Skin of body (tissue), 2 donors: ENCODE measurements around the gene CEBPE. TPM values are rescaled to one million over a fixed set of nuclear protein-coding genes. Genes with fewer than 3 reads are reported as not detected.

ENCODE experiments used
- DNase-seq: peaks from one replicate; lab custom pipeline; 2025; lab: John Stamatoyannopoulos, UW
- total RNA-seq: library from RNA; depleted of rRNA; stranded (reverse); fragments of >200 nt; gene quantifications from one replicate; pipeline ENCODE4 v1.2.3, GENCODE V29; 2014

The CEBPE gene
- total RNA-seq, 1 donor from 2014 or later, result 1.5 TPM

DNA sequence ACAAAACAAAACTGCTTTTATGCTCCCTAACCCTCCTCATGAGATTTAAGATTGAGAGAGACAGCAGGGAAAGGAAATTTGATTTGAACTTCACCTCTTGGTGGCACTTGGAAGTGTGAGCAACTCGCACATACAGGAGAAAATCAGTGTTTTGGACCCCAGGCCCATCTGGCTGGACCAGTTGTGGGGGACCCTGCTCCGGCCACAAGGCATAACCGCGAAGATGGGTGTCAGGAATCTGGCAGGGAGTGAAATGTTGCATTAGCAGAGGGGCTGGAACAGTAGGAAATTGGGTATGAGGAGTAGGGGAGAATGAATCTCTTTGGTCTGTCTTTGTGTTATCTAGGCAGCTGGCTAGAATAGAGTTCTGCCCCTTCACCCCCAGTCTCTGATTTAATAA is 15.5 kb downstream of the CEBPE start:
- DNase-seq, result no peak

GRCh38 chr14:23102801-23103200 is 16.3 kb downstream of the CEBPE start:
- no peak for DNase-seq

- no peak for DNase-seq
Observed at GRCh38 chr14:23101986-23102625, 16.9 kb downstream of the CEBPE start.

DNA sequence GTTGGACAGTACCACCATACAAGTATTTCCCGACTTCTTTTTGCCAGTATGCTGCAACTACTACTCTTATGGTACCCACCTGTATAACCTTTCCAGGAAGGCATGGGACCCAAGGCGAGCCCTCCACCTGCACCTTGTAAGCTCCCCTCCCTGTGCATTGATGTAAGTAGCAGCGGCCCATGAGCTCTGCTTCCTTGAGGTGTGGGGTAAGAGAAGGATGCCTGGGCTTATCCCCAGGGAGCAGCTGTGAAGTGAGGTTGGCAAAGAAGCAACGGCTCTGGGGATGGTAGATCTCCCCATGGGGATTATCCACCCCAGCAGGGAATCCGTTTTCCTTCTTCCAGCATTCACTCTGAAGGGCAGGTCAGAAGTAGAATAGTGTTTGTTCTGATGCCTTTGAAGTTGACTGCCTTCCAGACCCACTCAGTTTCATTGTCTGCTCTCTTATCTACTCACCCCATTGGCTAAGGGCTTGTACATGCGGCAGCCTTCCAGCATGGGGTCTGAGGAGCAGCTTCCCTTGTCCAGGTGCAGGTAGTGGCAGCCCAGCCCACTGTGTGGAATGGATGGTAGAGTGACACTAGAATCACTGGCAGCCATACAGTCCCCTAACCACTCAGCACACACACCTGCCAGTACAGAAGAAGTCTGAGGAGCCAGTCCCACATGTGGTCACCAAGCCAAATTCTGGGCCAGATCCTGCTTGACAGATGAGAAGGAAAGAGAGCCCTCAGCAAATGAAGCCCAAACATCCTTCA is 17.7 kb downstream of the CEBPE start:
- DNase-seq, result no peak

DNA sequence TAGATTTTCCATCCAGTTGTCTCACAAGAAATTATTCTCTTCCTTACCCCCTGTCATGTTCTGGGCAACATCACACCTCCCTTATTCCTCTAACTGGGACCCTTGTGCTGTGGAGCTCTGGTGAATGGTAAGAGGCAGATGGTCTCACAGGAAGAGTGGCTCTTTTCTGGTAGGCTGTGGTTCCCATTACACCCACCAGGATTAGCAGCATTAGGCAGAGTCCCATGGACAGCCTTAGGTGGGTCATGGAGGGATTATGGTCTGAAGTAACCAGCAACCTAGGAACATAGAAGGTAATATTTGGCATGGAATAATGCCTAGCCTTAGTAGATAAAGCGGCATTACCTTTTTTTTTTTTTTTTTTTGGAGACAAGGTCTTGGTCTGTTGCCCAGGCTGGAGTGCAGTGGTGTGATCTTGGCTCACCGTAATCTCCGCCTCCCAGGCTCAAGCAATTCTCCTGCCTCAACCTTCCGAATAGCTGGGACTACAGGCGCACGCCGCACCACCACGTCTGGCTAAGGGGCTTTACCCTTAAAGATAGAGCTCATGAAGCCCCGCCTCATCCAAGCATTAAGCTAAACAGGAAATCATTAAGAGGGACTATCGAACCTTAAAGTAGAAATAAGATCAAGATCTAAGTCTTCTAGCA is 19.7 kb downstream of the CEBPE start:
- DNase-seq, result no peak

DNA sequence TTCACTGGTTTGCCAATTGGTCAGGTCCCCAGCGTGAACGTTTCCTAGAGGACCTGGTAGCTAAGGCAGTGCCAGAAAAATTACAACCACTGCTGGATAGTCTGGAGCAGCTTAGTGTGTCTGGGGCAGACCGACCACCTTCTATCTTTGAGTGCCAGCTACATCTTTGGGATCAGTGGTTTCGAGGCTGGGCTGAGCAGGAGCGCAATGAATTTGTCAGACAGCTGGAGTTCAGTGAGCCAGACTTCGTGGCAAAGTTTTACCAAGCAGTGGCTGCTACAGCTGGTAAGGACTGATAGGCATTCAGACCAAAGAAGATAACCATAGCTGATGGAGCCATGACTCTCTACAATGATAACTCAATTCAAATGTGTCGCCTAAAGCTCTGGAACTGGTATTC is 21.3 kb downstream of the CEBPE start:
- no peak for DNase-seq

GRCh38 chr14:23095196-23096108 is 23.6 kb downstream of the CEBPE start, which contains the start of gene C14orf119:
TSS of gene C14orf119 (plus strand) at chr14:23095505. CDS start at chr14:23097659, 2,154 bp downstream.
- DNase-seq, result no peak

DNA sequence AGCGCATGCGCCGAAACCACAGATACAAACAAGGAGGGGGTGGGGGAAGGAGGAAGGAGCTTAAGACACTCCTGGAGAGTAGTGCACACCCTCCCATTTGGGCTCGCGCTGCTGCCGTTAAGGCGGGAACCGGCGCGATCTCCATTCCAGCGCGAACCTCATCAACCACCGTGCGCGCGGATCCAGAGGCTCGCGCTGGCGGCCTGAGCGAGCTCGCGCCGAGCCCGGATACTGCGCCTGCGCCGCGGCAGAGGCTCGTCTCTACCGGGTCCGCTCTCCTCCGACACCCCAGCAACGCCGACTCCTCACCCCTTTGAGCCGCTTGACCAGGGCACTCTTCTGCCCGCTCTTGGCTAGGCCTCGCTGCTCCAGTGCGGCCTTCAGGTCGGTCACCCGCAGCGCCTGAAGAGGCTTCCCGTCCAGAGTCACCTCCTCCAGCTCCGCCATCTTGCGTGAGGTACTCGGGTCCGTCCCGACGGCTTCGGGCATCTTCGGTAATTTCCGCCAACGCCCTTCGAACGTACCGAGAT is 24.3 kb downstream of the CEBPE start, which contains the start of gene ACIN1:
Gene ACIN1 (minus strand): TSS at position 471 of the 530 bp plus-strand sequence. CDS start 24 bp downstream, at position 447.
- DNase-seq, result no peak

DNA sequence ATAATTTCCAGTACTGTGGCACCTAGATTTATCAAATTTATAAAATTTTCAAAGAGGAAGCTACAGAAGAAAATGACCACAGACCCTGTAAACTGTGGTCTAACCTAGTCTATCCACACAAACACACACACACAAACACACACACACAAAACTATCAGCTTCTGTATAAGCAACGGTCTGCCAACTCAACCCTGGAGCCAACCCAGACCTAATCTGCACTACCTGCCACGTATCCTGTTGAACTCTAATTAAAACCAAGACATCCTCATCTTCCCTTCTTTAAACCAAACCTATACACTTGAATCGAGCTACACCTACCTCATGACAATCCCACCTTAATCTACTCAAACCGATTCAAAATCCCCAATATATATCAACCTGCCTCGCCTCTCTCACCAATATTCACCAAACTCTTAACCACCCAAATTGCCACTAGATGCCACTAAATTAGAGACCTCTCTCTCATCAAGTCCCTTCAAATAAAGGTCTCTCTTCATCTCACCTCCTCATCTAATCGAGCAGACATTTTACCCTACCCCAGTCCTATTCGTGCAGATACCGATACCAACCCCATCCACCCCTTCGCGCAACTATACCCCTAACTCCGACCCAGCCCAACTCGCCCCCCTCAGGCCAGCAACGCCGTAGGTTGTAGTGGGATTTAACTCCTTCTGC is 24.9 kb downstream of the CEBPE start:
- DNase-seq, result no peak

DNA sequence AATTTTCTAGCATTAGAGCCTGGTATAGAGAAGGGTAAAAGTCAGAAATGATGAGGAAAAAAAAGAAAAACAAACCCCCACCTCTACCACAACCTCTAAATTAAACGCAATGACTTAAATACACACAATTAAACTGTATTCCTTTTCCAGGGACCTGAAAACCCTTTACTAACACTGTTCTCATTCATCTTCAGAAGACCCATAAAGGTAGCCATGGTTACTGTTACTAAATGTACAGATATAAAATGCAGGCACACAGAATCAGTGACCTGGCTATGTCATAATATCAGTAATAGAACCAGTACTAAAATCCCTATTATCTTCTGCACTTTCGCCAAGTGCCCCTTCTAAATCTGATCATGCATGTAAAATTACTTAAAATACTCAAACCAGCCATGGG is 25.5 kb downstream of the CEBPE start:
- no peak for DNase-seq

DNA sequence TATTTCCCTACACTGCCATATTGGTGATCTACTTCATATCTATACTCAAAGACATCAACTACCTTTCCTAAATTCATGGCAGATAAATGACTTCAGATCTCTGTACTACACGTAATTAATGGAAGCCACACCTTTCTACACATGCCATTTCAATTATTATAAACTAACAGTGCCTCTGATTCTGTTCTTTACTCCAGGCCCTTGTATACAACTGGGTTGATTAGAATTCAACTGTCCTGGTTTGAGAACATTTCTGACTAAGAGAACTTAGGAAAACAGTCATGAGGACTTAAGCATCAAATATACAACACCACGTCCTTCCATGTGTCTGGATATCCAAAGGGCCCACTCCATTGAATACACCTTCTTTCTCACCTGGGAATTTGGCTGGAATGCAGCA is 26.0 kb downstream of the CEBPE start:
- DNase-seq, result no peak

- no peak for DNase-seq
Observed at GRCh38 chr14:23091294-23092225, 27.5 kb downstream of the CEBPE start.

- no peak for DNase-seq
Observed at GRCh38 chr14:23090254-23090636, 28.8 kb downstream of the CEBPE start.

GRCh38 chr14:23089498-23090253 is 29.4 kb downstream of the CEBPE start:
- no peak for DNase-seq

DNA sequence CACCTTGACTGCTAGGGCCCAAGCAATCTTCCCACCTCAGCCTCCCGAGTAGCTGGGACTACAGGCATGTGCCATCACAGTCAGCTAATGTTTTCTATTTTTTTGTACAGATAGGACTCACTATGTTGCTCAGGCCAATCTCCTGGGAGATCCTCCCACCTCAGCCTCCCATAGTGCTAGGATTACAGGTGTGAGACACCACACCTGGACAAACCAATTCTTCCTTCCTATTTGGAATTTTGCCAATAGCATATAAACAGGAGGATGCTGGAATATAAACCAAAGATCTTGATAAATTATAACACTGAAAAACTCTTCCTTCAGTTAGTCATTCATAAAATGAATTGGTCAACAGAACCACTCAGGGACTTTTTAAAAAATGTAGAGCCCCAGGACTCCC is 32.5 kb downstream of the CEBPE start:
- DNase-seq, result no peak

GRCh38 chr14:23085458-23085857 is 33.6 kb downstream of the CEBPE start:
- DNase-seq, result no peak

GRCh38 chr14:23080474-23080873 is 38.6 kb downstream of the CEBPE start:
- no peak for DNase-seq

GRCh38 chr14:23079716-23080115 is 39.3 kb downstream of the CEBPE start:
- DNase-seq, result no peak

GRCh38 chr14:23078692-23079116 is 40.4 kb downstream of the CEBPE start:
- no peak for DNase-seq
